Measurements from ENCODE around the gene COQ5. TPM values are rescaled to one million over a fixed set of nuclear protein-coding genes. Genes with fewer than 3 reads are reported as not detected.

COQ5 gene
- total and polyA plus RNA-seq, 2 of the 4 experiments (the other 2 are of a cell fraction) = 21.6 to 25.1 TPM

DNA sequence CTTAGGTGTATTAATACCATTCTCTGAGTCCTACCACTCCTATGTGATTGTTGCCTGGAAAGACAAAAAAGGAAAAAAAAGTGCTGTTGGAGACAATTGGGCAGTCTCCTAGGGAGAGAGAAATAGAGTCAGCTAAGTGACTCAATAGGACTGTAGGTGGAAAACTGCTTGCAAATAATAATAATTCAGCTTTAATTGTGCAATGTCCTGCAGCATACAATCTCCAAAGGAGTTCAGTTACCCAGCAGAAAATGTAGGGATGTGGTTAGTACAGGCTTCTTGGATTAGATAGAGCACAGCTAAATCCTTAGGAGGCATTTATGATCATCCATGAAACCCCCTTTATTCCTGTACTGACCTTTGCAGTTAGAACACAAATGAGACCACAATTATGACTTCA lies 56.4 kb downstream of the COQ5 start:
- no peak overlapping the region for H2BK5ac ChIP-seq (ENCODE audit: low read depth, low read length, poor library complexity, severe bottlenecking)
- no peak overlapping the region for H3K4me2 ChIP-seq (ENCODE audit: low read depth, low read length)
- H3K23ac ChIP-seq (ENCODE audit: low read depth, low read length) = no peak overlapping the region
- H3K18ac ChIP-seq (ENCODE audit: low read depth, low read length) = no peak overlapping the region
- no TSS peak for BruUV-seq (replicated peaks)
- no peak for TF ChIP-seq SMC3 (IDR thresholded peaks at IDR 0.05; ENCODE audit: low read depth, low read length)
- peak; percentile 56 for TF ChIP-seq CEBPB (IDR thresholded peaks at IDR 0.05; ENCODE audit: low read depth, low read length)
- ATAC-seq (ENCODE audit: low read depth) (no peak), DNase-seq (peak; percentile 31)
- no peak overlapping the region for H3K4ac ChIP-seq (ENCODE audit: low read depth, low read length)
- in situ Hi-C loops (cut with MboI; ENCODE audit: low sequenced_read_pairs) (no loop called here), dilution Hi-C loops (cut with HindIII; ENCODE audit: low sequenced_read_pairs, unreplicated experiment) (no loop called here), intact Hi-C loops (cut with micrococcal nuclease) (no loop called here)
- POLR2A ChIA-PET (ENCODE audit: unreplicated experiment) = no interaction called here
- H3K4me1 ChIP-seq (ENCODE audit: control insufficient read depth, insufficient read depth, low read length) = peaks cover 4% of the 10 kb centered on the region
- H4K8ac ChIP-seq (ENCODE audit: low read depth in 2 of 2, low read length in 2 of 2) = no peak overlapping the region
- H3K9ac ChIP-seq (ENCODE audit: low read depth, low read length) = no peak overlapping the region
- H2BK120ac ChIP-seq (ENCODE audit: low read depth, low read length) = no peak overlapping the region
- no peak overlapping the region for H3K14ac ChIP-seq (replicated peaks; ENCODE audit: low read depth, low read length)
- H3K27ac ChIP-seq (ENCODE audit: insufficient read depth, low read length) = no peak overlapping the region
- H2AFZ ChIP-seq (replicated peaks; ENCODE audit: low read length, poor library complexity) = no peak overlapping the region
- no peaks in the 10 kb centered on the region for H3K9me3 ChIP-seq (ENCODE audit: control insufficient read depth, insufficient read depth, low read length)
- no peak overlapping the region for H2BK20ac ChIP-seq (ENCODE audit: low read depth, low read length)
- no peaks in the 10 kb centered on the region for H3K36me3 ChIP-seq (ENCODE audit: control insufficient read depth, insufficient read depth, low read length)
- peaks cover 19 to 51% of the 10 kb centered on the region in 2 experiments for H3K79me1 ChIP-seq (ENCODE audit: low read depth in 1 of 2, low read length in 2 of 2)
- no peak overlapping the region for H4K91ac ChIP-seq (ENCODE audit: insufficient read depth, low read depth, low read length)
- H3K27me3 ChIP-seq (ENCODE audit: control insufficient read depth, insufficient read depth, low read length) = no peaks in the 10 kb centered on the region
- CTCF ChIA-PET = no interaction called here
- H2BK15ac ChIP-seq (ENCODE audit: low read depth, low read length) = no peak overlapping the region
- H4K20me1 ChIP-seq (ENCODE audit: insufficient read depth, low read length) = peaks cover 18% of the 10 kb centered on the region
- peaks cover 4% of the 10 kb centered on the region; the same call in 1 of the 2 replicates for H3K9me1 ChIP-seq (ENCODE audit: insufficient read depth, low read length)
- no peak overlapping the region for H4K5ac ChIP-seq (ENCODE audit: low read depth, low read length)
- H3K56ac ChIP-seq (ENCODE audit: extremely low read depth, insufficient read depth, low read length) = no peak overlapping the region
- H2AK5ac ChIP-seq (ENCODE audit: low read depth, low read length) = no peak overlapping the region
- no peak overlapping the region for H2AK9ac ChIP-seq (replicated peaks; ENCODE audit: low read depth, low read length, poor library complexity)
- no peak overlapping the region for H3K4me3 ChIP-seq (ENCODE audit: insufficient read depth, low read depth, low read length)
